HepG2 (cell line): ENCODE data around the gene KLHDC1. TPM values are rescaled to one million over a fixed set of nuclear protein-coding genes. Genes with fewer than 3 reads are reported as not detected.

ENCODE experiments used
- AHR ChIP-seq: IDR thresholded peaks from 2 replicates; pipeline ENCODE4 v1.6.1; 2018; ENCODE audit warnings: missing genetic modification reagents, missing compliant biosample characterization
- ARID2 ChIP-seq: sonication (generic); formaldehyde crosslinking; IDR thresholded peaks from 2 replicates; pipeline ENCODE4 v1.8.1; 2022; ENCODE audit warnings: mild to moderate bottlenecking, missing genetic modification reagents, borderline replicate concordance
- BHLHE40 ChIP-seq: IDR thresholded peaks from 2 replicates; pipeline ENCODE4 v1.6.1; 2011; ENCODE audit warnings: low read length, improper control_type of control experiment
- CAMTA2 ChIP-seq: sonication (generic); formaldehyde crosslinking; IDR thresholded peaks from 2 replicates; pipeline ENCODE4 v1.4.0; 2020; ENCODE audit warnings: mild to moderate bottlenecking, missing genetic modification reagents, borderline replicate concordance
- CCDC6 ChIP-seq: sonication (generic); formaldehyde crosslinking; IDR thresholded peaks from 2 replicates; pipeline ENCODE4 v1.8.1; 2022; ENCODE audit warnings: mild to moderate bottlenecking, missing genetic modification reagents, moderate library complexity
- FOSL2 ChIP-seq: sonication (generic); formaldehyde crosslinking; IDR thresholded peaks from 2 replicates; pipeline ENCODE4 v1.4.0; 2020; ENCODE audit warnings: missing genetic modification reagents
- HDAC2 ChIP-seq: sonication (generic); formaldehyde crosslinking; IDR thresholded peaks from 2 replicates; pipeline ENCODE4 v1.4.0; 2020; ENCODE audit warnings: missing genetic modification reagents
- MTA1 ChIP-seq: sonication (generic); formaldehyde crosslinking; IDR thresholded peaks from 2 replicates; pipeline ENCODE4 v1.4.0; 2020; ENCODE audit warnings: missing genetic modification reagents, mild to moderate bottlenecking, borderline replicate concordance
- NRL ChIP-seq: sonication (generic); formaldehyde crosslinking; IDR thresholded peaks from 2 replicates; pipeline ENCODE4 v1.5.0; 2020; ENCODE audit warnings: missing genetic modification reagents, mild to moderate bottlenecking, moderate library complexity, borderline replicate concordance
- POLR2AphosphoS2 ChIP-seq: IDR thresholded peaks from 2 replicates; pipeline ENCODE4 v1.6.1; 2011; ENCODE audit warnings: low read depth, low read length, improper control_type of control experiment
- PTBP1 ChIP-seq: fragments of 200-400 bp; formaldehyde crosslinking; IDR thresholded peaks from 2 replicates; pipeline ENCODE4 v1.6.1; 2018; ENCODE audit warnings: low read length, low read depth; ENCODE audit not compliant: poor library complexity, severe bottlenecking
- REPIN1 ChIP-seq: sonication (generic); formaldehyde crosslinking; IDR thresholded peaks from 2 replicates; pipeline ENCODE4 v1.8.0; 2022; ENCODE audit warnings: missing genetic modification reagents, low read depth, mild to moderate bottlenecking, borderline replicate concordance
- RNF2 ChIP-seq: fragments of 450-650 bp; conservative IDR thresholded peaks from 2 replicates; pipeline ENCODE4 v1.6.1; 2016; ENCODE audit warnings: low read depth
- TMF1 ChIP-seq: sonication (generic); formaldehyde crosslinking; IDR thresholded peaks from 2 replicates; pipeline ENCODE4 v1.8.1; 2022; ENCODE audit warnings: low read depth, missing genetic modification reagents
- ZBTB38 ChIP-seq: sonication (generic); formaldehyde crosslinking; IDR thresholded peaks from 2 replicates; pipeline ENCODE4 v1.5.1; 2020; ENCODE audit warnings: mild to moderate bottlenecking, missing genetic modification reagents
- ZFP62 ChIP-seq: sonication (generic); formaldehyde crosslinking; IDR thresholded peaks from 2 replicates; pipeline ENCODE4 v1.4.0; 2020; ENCODE audit warnings: missing genetic modification reagents
- ZFY ChIP-seq: sonication (generic); formaldehyde crosslinking; IDR thresholded peaks from 2 replicates; pipeline ENCODE4 v1.4.0; 2020; ENCODE audit warnings: missing genetic modification reagents
- ZNF180 ChIP-seq: sonication (generic); formaldehyde crosslinking; IDR thresholded peaks from 2 replicates; pipeline ENCODE4 v1.4.0; 2020; ENCODE audit warnings: low read depth, missing genetic modification reagents, borderline replicate concordance
- ZNF343 ChIP-seq: sonication (generic); formaldehyde crosslinking; IDR thresholded peaks from 2 replicates; pipeline ENCODE4 v1.4.0; 2020; ENCODE audit warnings: mild to moderate bottlenecking, missing genetic modification reagents
- ZNF468 ChIP-seq: sonication (generic); formaldehyde crosslinking; IDR thresholded peaks from 2 replicates; pipeline ENCODE4 v1.8.0; 2022; ENCODE audit warnings: mild to moderate bottlenecking, moderate library complexity, missing genetic modification reagents
- ZNF552 ChIP-seq: sonication (generic); formaldehyde crosslinking; IDR thresholded peaks from 2 replicates; pipeline ENCODE4 v1.9.0; 2022; ENCODE audit warnings: missing genetic modification reagents, mild to moderate bottlenecking, borderline replicate concordance
- ZNF589 ChIP-seq: sonication (generic); formaldehyde crosslinking; conservative IDR thresholded peaks from 2 replicates; pipeline ENCODE4 v1.8.0; 2022; ENCODE audit warnings: mild to moderate bottlenecking, moderate library complexity, missing genetic modification reagents
- ZNF619 ChIP-seq: sonication (generic); formaldehyde crosslinking; IDR thresholded peaks from 2 replicates; pipeline ENCODE4 v1.4.0; 2020; ENCODE audit warnings: mild to moderate bottlenecking, missing genetic modification reagents
- ZNF761 ChIP-seq: sonication (generic); formaldehyde crosslinking; conservative IDR thresholded peaks from 2 replicates; pipeline ENCODE4 v1.4.0; 2020; ENCODE audit warnings: mild to moderate bottlenecking, missing genetic modification reagents
- ZNF777 ChIP-seq: sonication (generic); formaldehyde crosslinking; IDR thresholded peaks from 2 replicates; pipeline ENCODE4 v1.4.0; 2020; ENCODE audit warnings: missing genetic modification reagents
- ZNF839 ChIP-seq: sonication (generic); formaldehyde crosslinking; IDR thresholded peaks from 2 replicates; pipeline ENCODE4 v1.4.0; 2020; ENCODE audit warnings: missing genetic modification reagents, mild to moderate bottlenecking, borderline replicate concordance
- polyA plus RNA-seq, 8 experiments: library from polyadenylated mRNA; depleted of rRNA in 3 of 8; stranded (reverse) in 7 of 8; unstranded in 1 of 8; fragments of >200 nt; fragmentation: Illumina TruSeq in 4 of 8; extraction: Trizol in 4 of 8; gene quantifications; 2 replicates each; pipeline versions ENCODE4 v1.2.1 to v1.2.3, GENCODE V29; 2011 to 2016; ENCODE audit warnings: low read depth in 4 of 8, missing spikeins in 1 of 8, mixed read lengths in 1 of 8; ENCODE audit not compliant: insufficient read depth in 1 of 8
- total RNA-seq, 5 experiments: library from RNA; depleted of rRNA; stranded (reverse); fragments of >200 nt; fragmentation: Illumina TruSeq; extraction: Trizol; gene quantifications; 2 replicates each; pipeline ENCODE4 v1.2.3, GENCODE V29; 2016; ENCODE audit warnings: low read depth in 1 of 5
- TF ChIP-seq, protein P1 (sequence below): sonication (generic); formaldehyde crosslinking; conservative IDR thresholded peaks from 2 replicates; pipeline ENCODE4 v1.4.0; 2020; ENCODE audit warnings: missing genetic modification reagents
- TF ChIP-seq, protein P2 (sequence below): sonication (generic); formaldehyde crosslinking; IDR thresholded peaks from 2 replicates; pipeline ENCODE4 v1.8.0; 2022; ENCODE audit warnings: missing genetic modification reagents, mild to moderate bottlenecking, borderline replicate concordance

Gene KLHDC1
- total and polyA plus RNA-seq, 2 of the 13 experiments (the other 11 are each of a cell fraction or from before 2014, with no cell fraction given): 0.11 TPM; not detected in 1

DNA sequence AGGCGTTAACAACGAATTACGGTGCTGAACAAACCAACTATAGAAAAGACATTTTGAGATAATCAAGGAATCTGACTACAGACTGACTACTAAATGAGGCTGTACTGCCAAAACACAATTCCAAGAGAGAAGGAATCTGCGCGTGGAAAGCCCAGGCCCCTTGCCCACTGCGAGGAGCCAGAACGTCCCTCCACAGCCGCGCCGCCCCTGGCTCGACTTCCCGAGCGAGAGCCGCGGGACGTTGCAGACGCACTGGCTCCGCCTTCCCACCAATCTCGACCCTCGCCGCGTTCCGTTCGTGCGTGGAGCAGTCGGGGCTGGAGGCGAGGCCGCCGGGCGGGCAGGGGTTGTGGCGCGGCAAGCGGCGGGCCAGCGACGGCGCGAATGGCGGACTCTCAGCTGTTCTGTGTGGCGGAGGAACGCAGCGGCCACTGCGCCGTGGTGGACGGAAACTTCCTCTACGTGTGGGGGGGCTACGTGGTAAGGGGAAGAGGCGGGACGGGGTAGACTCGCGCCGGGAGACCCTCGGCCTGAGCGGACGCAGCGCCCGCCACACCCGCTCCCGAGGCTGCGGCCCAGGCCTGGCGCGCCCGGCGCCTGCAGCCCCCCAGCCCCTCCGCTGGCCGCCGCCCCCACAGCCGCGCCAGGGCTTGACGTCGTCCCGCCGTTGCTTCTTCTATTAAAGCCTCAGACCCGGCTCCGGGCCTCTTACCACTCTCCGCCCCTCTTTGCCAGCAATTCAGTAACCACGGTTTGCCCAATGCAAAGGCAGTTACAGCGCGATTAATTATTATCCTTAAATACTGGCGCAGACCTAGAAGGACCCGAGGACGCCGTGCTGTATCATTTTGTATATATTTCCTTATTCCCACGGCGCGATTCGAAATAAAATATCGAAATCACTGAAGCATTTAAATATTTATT, at the start of gene KLHDC1 (continued):
- TF ChIP-seq TMF1 (CRISPR knock-in tag): peak; percentile 55; the same call in 1 of the 2 replicates
- TF ChIP-seq NRL (CRISPR knock-in tag): peak; percentile 90
- TF ChIP-seq BHLHE40: no peak
- peak; percentile 85 for TF ChIP-seq ZNF589 (CRISPR knock-in tag)
- no peak for TF ChIP-seq ZNF180
- TF ChIP-seq ZNF777 (CRISPR knock-in tag): peak; percentile 88
- no peak for TF ChIP-seq POLR2AphosphoS2
- TF ChIP-seq MTA1 (CRISPR knock-in tag): peak; percentile 98; the same call in 1 of the 2 replicates
- TF ChIP-seq, protein P1, sequence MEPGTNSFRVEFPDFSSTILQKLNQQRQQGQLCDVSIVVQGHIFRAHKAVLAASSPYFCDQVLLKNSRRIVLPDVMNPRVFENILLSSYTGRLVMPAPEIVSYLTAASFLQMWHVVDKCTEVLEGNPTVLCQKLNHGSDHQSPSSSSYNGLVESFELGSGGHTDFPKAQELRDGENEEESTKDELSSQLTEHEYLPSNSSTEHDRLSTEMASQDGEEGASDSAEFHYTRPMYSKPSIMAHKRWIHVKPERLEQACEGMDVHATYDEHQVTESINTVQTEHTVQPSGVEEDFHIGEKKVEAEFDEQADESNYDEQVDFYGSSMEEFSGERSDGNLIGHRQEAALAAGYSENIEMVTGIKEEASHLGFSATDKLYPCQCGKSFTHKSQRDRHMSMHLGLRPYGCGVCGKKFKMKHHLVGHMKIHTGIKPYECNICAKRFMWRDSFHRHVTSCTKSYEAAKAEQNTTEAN (CRISPR knock-in tag): no peak
- TF ChIP-seq ZNF761: no peak
- TF ChIP-seq FOSL2 (CRISPR knock-in tag): peak; percentile 26; the same call in 1 of the 2 replicates
- TF ChIP-seq REPIN1 (CRISPR knock-in tag): peak; percentile 68
- TF ChIP-seq AHR (CRISPR knock-in tag): no peak; the same call in 1 of the 2 replicates
- TF ChIP-seq ZNF839: 0 out of 2 replicates have a peak, but pooled peaks have one; percentile 80
- peak; percentile 94 for TF ChIP-seq ZFY
- peak; percentile 79; the same call in 1 of the 2 replicates for TF ChIP-seq CAMTA2 (CRISPR knock-in tag)
- TF ChIP-seq CCDC6 (CRISPR knock-in tag): peak; percentile 80; the same call in 1 of the 2 replicates
- TF ChIP-seq, protein P2, sequence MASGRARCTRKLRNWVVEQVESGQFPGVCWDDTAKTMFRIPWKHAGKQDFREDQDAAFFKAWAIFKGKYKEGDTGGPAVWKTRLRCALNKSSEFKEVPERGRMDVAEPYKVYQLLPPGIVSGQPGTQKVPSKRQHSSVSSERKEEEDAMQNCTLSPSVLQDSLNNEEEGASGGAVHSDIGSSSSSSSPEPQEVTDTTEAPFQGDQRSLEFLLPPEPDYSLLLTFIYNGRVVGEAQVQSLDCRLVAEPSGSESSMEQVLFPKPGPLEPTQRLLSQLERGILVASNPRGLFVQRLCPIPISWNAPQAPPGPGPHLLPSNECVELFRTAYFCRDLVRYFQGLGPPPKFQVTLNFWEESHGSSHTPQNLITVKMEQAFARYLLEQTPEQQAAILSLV (CRISPR knock-in tag): peak; percentile 96; the same call in 1 of the 2 replicates
- 0 out of 2 replicates have a peak, but pooled peaks have one; percentile 65 for TF ChIP-seq ZNF343
- no peak for TF ChIP-seq ZFP62 (CRISPR knock-in tag)
- TF ChIP-seq ZNF468: 0 out of 2 replicates have a peak, but pooled peaks have one; percentile 79
- TF ChIP-seq ZBTB38 (CRISPR knock-in tag): peak; percentile 96
- 0 out of 2 replicates have a peak, but pooled peaks have one; percentile 28 for TF ChIP-seq ZNF552 (CRISPR knock-in tag)
- TF ChIP-seq ARID2: 0 out of 2 replicates have a peak, but pooled peaks have one; percentile 55
- peak; percentile 61; the same call in 1 of the 2 replicates for TF ChIP-seq HDAC2 (CRISPR knock-in tag)
- TF ChIP-seq PTBP1: peak; percentile 40
- 0 out of 2 replicates have a peak, but pooled peaks have one; percentile 25 for TF ChIP-seq RNF2
- TF ChIP-seq ZNF619: no peak
